Hematopoietic multipotent progenitor cell treated with erythropoietin and hydrocortisone succinate and interleukin-3 and kit ligand, for 8 days (in vitro differentiated cells): Measurements from ENCODE around the gene ASB15.

Source experiments
- DNase-seq: peaks from one replicate; pipeline ENCODE4 v3.0.0-alpha.2; 2015

Gene ASB15

GRCh38 chr7:123637878-123638277 is 36.3 kb downstream of the ASB15 start:
- DNase-seq, result no peak

DNA sequence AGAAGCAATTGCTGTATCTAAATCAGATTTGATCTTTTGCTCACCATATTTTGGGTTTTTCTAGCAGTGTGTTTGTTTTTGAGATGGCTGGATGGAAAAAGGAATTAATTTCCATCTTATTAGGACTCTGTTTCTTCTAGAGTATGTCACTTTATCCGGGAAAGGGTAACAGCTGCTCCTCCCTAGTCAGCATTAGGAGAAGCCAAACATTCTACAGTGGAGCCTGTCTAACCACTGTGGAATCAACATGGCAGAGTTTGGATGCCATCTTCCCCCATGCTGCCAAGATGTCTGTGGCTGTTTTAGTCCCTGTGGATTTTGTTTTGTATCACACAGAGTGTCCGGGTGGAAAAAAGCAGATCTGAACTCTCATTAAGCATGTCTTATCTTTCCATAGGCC is 38.0 kb downstream of the ASB15 start:
- no peak for DNase-seq

- DNase-seq, result no peak
Measured at GRCh38 chr7:123640583-123640982, 39.0 kb downstream of the ASB15 start.

DNA sequence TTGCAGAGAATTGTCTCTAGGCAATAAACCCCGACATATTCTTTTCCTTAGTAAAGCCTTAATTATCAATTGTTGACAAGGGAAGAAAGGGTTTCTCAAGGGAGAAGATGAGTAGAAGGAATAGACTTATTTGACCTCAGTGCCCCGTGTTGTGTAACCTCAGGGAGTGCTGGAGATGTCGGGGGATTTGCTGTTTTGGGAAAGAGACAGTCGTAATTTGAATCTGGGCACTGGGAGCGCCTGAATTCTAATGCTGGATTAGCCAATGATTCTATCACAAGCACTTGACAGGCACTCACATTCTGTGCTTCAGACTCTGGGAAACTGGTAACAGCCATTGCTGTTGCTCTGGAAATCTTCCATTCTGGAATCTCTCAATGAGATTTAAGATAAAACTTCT is 40.3 kb downstream of the ASB15 start:
- DNase-seq, result no peak

DNA sequence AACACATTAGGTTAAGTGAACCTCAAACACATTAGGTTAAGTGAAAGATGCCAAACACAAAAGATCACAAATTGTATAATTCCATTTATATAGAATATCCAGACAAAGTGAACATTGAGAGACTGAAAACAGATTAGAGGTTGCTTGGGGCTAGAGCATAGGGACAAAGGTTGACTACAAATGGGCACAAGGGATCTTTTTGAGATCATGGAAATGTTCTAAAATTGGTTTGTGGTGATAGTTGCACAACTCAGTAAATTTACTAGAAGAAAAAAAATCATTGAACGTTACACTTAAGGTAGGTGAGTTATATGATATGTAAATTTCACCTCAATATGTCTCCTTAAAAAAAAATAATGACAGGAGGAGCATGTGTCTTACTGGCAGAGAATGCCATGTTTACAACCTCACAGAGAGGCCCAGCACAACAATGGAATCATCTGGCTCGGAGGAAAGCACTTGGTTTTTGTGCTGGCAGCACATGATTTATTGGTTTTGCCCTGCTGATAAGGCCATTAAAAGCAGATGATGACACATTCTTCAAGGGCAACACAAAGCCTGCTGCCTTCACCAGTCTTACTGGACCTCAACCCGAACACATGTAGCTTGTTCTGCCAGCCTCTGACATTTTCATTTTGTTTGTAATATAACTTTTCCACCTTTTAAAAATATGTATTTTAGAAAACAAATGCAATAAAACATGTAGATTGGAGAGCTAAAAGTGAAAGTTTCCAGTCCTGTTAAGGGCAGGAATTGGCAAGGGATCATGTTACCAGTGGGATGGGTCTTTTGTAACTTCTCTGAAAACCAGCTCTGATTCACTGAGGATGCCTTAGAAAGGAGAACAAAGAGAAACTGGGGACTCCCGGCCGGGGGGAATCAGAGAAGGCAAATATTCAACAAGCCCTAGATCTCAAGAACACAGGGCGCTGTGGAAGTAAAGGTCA is 42.1 kb downstream of the ASB15 start:
- no peak for DNase-seq

GRCh38 chr7:123645516-123645915 is 43.9 kb downstream of the ASB15 start:
- DNase-seq, result no peak

- no peak for DNase-seq
Measured at GRCh38 chr7:123647106-123647730, 45.6 kb downstream of the ASB15 start.

GRCh38 chr7:123649964-123650363 is 48.3 kb downstream of the ASB15 start:
- DNase-seq, result no peak

DNA sequence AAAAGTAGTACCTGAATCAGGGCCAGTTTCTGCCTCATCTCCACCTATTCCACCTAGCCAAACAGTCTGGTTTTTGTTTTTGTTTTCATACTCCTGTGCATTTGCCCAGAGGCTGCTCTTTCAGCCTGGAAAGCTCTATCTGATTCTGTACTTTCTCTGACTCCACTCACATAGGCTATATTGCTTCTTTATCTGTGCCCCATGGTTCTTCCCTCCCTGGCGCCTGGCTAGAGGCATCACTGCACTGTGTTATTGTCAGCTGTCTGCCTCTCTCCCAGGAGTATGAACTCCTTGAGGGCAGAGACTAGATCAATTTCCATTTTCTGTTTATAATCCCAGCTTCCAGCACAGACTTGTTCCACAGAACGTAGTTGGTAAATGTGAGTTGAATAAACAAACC is 49.0 kb downstream of the ASB15 start:
- DNase-seq, result no peak

DNA sequence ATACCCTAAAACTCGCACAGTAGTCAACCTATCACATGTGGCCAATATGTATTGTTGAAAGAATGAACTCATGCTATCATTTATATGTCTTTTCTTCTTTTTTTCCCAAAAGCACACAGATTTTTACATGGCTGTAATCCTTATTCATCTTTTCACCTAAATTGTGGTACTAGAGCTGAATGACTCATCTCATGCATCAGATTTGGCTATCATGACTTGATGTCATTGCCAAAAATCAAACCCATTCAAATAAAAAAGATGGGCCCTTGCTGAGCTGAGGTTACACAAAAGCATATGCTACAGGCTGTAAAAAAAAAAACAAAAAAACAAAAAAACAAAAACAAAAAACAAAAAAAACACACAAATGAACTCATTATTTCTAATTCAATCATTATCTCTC is 50.8 kb downstream of the ASB15 start:
- no peak for DNase-seq

GRCh38 chr7:123653162-123653561 is 51.5 kb downstream of the ASB15 start:
- no peak for DNase-seq

- no peak for DNase-seq
Measured at GRCh38 chr7:123655614-123656013, 54.0 kb downstream of the ASB15 start, which contains the start of gene LMOD2. Gene LMOD2 (plus strand): TSS chr7:123655866. CDS start chr7:123655964, 98 bp downstream.

- no peak for DNase-seq
Measured at GRCh38 chr7:123656544-123657303, 55.1 kb downstream of the ASB15 start.

- no peak for DNase-seq
Measured at GRCh38 chr7:123657304-123657685, 55.7 kb downstream of the ASB15 start.

DNA sequence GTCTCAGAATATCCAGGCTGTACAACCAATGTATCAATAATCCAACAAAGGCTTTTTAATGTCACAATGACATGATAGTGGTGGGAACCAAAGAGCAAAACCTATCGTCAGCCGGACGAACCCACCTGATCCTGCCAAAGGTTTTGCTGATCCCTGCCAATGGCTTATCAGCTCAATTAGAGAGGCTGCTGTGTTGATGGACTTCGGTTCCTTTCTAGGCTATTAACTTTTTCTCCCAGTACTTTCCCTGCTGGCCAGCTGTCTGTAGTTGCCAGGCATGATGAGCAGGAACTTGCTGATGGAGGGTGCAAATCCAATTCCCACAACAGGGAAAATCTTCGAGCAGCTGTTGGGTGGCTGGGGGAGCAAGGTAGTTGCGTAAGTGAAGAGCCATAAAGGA is 56.4 kb downstream of the ASB15 start:
- no peak for DNase-seq

DNA sequence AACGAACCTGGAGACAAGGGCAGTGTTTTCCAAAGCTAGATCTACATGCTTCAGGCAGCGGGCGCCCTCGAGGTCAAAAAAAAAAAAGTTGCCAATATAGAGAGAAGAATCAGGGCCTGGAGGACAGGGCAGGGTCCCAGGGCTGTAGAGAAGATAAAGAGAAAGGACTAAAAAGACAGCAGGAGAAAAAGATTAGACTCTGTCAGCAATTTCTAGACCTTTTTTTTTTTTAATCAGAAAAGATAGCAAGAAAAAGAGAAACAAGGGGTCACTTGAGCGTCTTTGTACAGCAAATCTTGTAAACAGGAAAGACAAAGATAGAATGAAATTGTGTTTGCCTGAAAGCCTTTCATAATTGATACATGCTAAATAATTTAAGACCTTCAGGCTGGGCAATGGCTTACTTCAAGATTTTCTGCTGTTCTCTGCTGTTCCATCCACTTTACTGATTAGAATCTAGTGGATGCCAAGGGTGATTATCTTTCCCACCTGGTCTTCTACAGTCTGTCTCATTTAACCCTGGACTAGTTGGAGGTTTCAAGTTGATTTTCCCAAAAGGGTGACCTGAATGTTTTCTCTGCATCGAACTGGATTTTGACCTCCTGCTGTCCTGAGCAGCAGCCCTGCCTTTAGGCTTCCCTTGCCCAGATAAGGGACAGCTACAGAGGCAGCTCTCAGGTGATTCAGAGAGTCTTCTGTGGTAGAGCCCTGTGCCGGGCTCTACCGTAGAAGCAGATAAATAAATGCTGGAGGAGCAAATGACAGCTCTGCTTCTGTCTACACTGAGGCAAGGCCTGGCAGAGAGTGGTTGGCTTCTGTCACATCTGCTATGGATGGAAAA is 59.1 kb downstream of the ASB15 start:
- DNase-seq, result no peak

DNA sequence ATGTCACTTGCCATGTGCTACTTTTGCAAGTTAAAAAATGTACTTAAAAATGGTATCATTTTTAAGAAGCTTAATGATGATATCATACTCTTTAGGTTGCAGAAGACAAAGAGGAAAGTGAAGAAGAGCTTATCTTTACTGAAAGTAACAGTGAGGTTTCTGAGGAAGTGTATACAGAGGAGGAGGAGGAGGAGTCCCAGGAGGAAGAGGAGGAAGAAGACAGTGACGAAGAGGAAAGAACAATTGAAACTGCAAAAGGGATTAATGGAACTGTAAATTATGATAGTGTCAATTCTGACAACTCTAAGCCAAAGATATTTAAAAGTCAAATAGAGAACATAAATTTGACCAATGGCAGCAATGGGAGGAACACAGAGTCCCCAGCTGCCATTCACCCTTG is 60.1 kb downstream of the ASB15 start:
- DNase-seq, result no peak

DNA sequence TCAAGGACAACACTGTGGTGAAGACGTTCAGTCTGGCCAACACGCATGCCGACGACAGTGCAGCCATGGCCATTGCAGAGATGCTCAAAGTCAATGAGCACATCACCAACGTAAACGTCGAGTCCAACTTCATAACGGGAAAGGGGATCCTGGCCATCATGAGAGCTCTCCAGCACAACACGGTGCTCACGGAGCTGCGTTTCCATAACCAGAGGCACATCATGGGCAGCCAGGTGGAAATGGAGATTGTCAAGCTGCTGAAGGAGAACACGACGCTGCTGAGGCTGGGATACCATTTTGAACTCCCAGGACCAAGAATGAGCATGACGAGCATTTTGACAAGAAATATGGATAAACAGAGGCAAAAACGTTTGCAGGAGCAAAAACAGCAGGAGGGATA is 60.7 kb downstream of the ASB15 start:
- DNase-seq, result no peak

DNA sequence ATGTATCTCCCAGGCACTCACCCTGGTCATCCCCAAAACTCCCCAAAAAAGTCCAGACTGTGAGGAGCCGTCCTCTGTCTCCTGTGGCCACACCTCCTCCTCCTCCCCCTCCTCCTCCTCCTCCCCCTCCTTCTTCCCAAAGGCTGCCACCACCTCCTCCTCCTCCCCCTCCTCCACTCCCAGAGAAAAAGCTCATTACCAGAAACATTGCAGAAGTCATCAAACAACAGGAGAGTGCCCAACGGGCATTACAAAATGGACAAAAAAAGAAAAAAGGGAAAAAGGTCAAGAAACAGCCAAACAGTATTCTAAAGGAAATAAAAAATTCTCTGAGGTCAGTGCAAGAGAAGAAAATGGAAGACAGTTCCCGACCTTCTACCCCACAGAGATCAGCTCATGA is 61.1 kb downstream of the ASB15 start:
- no peak for DNase-seq

DNA sequence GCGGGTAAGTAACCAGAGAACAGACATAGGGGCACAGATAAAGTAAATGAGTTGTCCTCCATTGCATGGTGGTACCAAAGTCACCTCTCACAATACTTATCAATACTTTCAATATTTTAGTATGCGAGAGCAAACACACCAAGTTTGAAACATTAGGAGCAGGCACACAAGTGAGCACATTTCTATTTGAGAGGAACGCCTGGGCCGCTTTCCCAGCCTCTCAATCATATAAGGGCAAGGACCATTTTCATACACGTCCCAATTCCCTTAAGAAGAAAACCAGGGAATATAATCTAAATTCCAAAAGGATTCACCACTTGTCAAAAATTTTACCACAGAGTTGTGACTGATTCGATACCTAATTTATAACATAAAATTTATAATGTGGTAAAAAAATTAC is 61.6 kb downstream of the ASB15 start:
- no peak for DNase-seq

GRCh38 chr7:123665157-123665556 is 63.5 kb downstream of the ASB15 start:
- no peak for DNase-seq

GRCh38 chr7:123665896-123666295 is 64.3 kb downstream of the ASB15 start:
- no peak for DNase-seq

DNA sequence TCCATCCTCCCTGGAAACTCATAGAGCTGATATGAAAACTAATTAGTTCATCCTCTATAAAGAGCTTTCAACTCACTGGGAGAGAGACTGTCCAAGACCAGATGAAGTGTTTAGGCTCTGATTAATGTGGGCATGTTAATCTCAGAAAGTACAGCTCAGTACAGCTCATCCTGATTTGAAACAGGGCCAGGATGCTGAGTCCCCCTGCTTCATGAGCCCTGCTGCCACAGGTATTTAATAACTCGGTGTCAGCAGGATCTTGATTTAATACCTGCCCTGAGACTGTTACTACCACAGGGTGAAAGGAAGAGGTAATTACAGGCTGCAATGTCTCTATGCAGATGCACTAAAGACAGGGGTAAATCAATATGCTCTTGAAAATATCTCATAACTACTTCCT is 64.9 kb downstream of the ASB15 start:
- no peak for DNase-seq
